GM19328 (cell line): ENCODE results near the gene HPSE.

Source experiments
- ATAC-seq: cut with Tn5 transposase; IDR thresholded peaks from one replicate; pipeline ENCODE4 v1.9.1; 2021; ENCODE audit warnings: mild to moderate bottlenecking, moderate library complexity; ENCODE audit not compliant: unreplicated experiment

The HPSE gene

DNA sequence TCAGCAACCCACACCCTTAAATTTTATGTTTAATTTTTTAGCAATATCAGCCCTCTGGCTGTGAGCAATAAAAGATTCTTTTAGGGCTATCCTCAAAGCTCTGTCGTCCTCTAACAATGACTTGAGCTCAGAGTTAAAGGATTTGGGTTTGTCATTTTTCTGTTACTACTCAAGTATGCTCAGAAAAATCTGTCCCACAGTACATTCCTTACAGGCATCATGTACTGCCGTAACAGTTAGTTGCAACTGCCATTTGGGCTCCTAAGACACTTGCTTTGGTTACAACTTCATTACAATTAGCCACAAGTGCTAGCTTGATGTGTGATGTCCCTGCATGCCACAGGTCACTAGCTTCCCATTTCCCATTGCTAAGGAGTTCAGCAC, 83.2 kb downstream of the HPSE start:
- no peak for ATAC-seq

DNA sequence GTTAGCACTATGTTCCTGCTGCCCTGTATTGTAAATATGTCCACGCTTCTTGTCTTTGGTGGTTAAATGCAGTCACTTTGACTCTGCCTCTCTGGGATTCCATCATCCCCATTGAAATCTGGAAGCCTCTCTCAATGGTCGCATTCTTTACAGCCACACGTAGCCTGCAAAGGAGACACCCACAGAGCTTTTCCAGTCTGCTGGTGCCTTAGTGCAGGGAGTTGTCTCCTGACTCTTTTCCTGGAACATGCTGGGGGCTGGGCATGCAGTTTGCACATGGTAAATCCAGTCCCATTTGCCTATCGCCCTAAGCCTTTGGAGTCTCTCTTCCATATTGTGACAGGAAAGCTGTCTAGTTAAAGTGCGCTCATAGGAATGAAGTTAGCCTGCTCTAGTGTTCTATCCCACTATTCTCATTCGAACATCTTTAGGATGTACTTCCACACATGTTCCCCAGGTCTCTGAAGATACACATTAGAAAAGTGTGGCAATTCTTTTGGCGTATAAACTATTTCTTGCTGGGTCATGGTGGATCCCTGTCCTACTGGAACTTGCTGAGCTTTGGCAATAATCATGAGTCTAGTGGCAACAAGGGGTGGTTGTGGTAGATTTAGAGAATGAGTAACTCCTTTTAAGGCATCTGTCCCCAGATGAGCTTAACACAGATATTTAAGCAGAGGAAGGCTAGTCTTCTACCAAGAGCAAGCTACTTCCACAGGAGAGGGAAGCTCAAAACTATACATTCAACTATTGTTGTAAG, 83.8 kb downstream of the HPSE start:
- no peak for ATAC-seq

DNA sequence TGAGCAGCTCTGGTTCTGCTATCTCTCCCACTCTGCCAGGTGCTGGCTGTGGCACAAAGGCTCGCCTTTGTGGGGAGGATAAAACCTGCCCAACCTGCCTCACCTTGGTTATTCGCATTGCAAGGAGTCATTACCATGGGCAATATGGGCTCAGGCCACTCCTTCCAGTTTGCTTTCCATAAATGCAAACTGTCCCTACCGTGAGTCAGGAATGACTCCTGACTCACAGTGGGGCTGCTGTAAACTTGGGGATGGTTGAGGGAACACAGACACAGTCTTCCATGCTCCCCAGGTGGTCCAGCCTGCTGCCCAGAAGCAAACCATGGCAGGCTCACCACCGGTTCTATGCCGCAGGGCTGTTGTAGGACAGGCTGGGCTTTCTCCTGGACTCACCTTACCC, 86.2 kb downstream of the HPSE start:
- ATAC-seq, result no peak

DNA sequence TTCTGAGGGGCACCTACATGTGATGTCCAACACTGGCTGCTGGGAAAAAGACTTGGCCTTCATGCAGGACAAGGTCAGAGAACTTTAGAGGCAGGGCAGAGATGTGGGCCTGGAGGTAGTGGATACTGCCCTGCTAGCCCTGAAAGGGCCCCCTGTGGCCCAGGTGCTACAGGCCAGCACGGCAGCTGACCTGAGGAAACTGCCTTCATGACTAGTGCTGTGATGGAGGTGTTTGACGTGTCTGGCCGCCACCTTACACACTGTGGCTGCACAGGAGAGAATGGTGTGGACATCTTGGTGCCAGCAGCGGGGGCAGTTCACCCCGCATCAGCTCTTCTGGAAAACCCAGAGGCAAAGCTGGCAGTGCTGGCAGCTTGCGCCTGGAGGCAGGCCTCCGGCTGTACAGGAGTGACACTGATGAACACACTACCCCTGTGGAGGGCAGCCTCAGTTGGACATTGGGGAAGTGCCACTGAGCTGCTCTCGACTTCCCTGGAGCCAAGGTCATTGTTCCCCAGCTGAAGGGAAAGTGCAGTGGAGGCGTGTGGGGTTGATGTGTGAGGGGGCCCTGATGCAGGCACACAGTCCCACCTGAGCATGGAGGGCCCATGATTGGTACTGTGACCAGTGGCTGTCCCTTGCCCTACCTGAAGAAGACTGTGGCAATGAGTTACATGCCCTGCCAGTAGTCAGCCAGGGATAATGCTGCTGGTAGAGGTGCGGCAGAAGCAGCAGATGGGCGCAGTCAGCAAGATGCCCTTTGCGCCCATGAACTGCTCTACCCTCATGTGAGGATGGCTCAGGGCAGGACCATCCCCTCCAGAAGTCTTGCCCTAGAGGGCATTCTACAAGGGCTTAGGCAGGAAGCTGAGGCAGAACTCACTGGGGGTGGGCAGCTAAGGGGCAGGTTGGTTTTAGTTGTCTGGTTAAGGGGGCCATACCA, 87.0 kb downstream of the HPSE start:
- ATAC-seq, result no peak
